ENCODE data around the gene GHR.

Gene GHR

DNA sequence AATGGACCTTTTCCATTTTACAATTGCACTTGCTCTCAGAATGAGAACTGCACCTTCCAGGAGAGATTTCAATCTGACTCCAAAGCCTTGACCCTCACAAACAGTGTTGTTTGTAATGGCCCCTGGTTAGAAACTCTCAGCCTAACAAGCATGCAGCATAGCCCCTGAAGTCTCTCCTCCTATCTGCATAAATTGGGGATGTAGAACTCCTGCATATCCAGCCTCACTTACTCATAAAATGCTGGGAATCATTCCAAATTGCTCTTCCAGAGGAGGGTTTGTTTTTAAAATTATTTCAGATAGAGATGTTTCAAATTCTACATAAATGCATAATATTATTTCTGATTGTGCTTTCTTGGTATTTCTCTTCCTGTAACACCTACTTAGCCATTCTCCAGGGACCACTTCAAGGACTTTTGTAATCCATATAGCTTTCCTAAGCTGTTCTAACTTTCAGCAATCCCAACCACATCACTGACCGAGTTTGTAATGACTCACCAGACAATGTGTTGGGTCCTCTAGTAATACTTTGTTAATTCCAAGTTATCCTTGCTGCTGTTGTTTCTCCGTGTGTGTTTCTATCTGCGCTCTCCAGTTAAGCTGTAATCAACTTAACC is 189.6 kb downstream of the GHR start:
- DNase-seq = no peak

DNA sequence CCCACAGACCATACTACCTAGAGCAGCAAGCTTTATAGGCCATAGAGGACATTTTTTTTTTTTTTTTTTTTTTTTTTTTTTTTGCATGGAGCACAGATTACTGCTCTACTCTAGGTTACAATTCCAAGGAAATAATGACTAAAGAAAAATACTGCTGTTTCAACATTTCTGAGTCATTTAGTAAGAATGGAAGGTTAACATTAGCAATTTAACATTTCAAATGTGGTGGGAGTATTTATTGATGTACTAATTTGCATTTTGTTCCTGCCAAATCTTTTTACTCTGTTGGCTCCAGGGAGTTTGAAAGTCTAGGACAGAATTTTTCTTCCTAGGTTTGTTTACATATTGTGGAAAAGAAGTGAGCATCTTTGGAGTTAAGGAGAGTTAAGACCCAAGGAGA is 191.3 kb downstream of the GHR start:
- DNase-seq = no peak

DNA sequence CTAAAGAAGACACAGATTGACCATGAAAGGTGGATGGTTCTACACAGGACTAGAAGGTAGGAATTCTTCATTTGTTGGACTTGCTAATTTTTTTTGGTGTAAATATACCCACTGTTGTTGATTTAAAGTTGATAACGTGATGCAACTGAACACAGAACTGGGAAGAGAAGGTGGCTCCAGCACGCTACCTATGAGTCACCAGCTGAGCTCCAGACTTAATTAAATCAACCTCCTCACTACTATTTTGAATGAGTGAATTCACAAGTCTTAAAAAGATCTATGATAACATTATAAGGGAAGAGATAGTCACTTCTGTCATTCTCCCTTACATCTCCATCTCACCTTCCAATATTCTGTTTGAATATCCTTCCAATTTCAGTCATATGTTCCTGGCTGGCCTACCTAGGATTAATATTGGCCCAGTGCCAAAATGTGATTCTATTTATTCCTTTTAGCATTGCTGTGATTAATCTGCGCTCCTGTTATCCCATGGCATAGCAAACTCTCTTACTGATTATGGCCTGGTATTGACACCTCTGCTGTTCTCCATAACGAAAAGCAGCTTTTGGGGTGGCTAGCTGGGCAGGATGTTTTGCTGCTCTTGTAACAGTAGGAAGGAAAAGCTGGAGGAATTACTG is 197.5 kb downstream of the GHR start:
- no peak for DNase-seq

DNA sequence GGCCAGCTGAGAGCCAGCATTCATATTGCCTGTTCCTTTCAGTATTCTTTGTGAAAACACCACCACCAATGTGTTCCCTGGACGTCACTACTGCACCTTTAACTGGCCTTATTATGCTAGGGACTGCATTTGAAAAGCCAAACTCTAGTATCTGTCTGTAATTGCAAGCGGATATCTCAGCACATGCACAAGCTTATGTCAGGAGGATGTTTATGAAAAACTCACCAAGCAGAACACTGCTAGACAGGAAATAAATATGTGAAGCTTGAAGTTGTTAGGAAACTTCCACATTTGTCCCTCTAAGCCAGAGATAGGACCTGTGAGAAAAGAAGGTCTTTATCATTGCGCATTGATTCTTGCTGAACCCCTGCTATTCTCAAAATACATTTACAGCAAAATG is 198.0 kb downstream of the GHR start:
- DNase-seq = no peak

DNA sequence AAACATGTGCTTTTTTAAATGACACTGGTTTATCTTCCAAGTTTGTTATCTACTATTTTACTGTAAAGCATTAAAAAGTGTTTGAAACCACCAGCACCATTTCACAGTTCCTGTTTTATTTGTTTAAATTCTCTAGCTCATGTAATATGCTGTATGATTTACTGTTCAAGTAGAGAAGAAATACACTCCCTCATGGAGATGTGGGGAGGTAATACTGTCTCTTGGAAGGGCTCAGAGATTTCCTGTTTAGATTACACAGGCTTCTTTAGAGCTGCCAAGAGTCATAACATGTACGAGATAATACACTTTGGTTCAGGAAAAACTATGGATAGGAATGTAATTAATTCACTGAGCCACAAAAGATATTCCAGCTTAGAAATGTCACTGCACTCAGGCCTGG is 198.4 kb downstream of the GHR start:
- DNase-seq = no peak

DNA sequence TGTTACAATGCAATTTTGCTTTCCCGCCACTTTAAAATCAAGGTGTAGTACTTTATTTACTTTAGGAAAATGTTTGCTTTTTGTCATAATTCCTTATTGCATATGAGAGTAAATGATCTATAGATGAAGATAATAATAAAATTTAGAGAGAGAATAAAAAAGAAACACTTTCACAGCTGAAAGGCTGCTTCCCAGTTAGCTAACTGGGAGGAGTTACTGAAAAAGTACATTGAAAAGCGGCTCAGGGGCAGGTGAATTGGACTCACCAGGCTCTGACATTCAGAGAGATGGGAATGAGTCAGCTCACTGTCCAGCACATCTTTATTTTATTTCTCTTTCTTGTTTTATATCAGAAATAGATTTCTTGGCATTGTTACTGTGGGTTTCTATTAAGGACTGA is 201.7 kb downstream of the GHR start:
- DNase-seq = no peak

DNA sequence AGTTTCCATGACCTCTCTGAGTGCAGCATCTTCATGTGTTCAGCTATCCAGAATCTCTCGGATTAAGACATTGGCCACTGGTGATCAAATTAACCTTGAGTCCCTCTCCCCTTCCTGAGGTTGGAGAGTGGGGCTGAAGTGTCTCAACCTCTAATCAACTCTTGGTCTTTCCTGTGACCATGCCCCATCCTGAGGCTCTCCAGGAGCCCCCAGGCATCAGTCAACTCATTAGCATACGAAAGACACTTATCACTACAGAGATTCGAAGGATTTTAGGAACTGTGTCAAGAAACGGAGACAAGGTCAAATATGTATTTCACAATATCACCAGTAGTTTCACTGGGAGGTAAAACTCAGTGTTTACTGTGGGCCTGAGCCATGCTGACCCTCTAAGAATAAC is 203.2 kb downstream of the GHR start:
- no peak for DNase-seq

DNA sequence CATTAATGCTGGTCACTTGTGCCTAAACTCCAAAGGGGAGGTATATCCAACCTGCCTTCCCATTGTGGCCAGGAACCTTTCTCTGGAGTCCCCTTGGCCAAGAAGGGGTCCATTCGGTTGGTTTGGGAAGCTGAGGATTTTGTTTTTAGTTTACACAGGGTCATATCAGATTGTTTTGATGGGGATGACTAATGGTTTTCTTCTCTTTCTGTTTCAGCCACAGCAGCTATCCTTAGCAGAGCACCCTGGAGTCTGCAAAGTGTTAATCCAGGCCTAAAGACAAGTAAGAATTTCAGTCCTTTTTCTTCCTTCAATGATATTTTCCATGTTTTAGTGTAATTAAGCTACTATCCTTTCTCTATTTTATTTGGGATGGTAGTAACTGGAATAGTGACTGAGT is 205.6 kb downstream of the GHR start:
- no peak for DNase-seq

DNA sequence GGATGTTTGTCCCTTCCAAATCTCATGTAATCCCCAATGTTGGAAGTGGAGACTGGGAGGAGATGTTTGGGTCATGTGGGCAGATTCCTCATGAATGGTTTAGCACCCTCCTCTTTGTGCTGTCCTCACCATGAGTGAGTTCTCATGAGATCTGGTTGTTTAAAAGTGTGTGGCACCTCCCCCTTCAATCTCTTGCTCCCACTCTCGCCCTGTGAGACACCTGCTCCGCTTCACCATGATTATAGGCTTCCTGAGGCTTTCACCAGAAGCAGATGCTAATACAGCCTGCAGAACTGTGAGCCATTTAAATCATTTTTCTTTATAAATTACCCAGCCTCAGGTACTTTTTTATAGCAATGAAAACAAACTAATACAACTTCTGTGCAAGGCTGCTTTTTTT is 206.0 kb downstream of the GHR start:
- DNase-seq = no peak

DNA sequence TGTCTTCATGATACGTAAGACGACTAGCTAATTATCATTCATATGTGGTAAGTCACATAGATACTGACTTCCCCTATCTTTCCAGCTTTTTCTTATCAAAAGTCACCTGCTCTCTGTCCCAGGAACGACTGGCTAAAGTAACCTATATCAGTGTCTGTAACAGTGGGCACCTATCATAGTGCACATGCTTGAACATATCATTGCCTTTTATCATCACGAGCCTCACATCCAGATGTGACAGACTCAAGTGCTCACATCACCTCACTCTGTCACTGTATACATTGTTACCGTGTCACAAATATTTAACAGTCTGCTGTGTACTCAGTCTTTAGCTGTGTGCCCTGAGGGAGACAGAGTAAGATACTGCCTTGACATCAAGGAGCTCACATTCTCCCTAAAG is 208.0 kb downstream of the GHR start:
- no peak for DNase-seq

DNA sequence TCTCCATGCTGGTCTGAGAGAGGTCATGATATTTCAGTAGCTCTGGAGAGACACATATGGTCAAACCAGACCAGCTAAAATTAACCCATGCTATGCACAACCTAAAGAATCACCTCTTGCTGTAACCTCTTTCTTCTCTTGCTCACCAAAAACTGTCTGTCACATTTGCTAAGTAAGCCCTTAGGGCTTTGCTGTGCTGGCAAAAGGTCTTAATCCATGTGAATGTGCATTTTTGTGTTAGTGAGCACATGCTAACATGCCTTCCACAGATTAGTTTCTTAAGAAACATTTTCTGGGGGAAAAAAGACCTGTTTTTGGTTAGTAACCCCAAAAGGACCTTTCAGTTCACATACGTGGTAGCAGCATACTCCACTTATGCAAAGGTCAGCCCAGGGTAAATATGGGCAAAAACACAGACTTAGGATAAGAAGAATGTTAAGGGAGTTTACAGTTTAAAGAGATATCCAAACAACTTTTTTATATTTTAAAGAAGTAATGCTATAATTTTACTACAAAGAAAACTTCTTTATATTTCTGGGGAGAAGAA is 209.2 kb downstream of the GHR start:
- DNase-seq = no peak

DNA sequence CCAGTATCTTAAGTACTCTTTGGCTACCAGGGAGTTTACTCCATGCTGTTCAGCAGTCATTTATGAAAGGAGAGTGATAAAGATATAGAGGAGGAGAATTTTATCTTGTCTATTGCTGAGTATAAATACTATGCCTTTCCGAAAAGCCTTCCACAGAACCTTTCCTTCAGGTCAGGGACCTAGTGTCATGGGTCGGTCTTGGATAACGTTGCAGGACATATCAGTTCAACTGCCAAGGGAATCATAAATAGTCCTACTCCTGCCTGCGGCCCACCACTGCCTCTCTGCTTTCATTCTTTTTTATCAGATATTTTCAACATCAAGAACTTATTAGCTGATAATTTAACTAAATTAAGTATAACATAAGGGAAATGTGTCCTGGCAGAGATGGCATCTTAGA is 211.3 kb downstream of the GHR start:
- no peak for DNase-seq

DNA sequence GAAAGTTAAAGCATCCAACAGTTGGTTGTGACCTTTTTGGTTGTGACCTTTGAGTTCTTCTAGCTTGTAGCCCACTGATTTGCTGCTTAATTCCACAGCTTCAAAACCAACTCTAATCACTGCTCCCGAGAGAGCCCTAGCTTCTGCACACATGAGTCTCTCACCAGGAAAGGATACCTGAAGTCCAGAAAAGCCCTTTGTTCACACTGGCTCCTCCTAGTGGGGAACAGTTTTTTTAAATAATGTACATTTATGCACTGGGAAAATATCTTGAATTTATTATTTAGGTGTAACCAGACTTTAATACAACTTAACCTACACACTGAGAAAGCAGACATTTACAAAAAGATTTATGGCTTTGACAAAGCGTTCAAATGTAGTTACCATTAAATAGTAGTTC is 213.2 kb downstream of the GHR start:
- DNase-seq = peak in 1 of 2 experiments; percentile 34

DNA sequence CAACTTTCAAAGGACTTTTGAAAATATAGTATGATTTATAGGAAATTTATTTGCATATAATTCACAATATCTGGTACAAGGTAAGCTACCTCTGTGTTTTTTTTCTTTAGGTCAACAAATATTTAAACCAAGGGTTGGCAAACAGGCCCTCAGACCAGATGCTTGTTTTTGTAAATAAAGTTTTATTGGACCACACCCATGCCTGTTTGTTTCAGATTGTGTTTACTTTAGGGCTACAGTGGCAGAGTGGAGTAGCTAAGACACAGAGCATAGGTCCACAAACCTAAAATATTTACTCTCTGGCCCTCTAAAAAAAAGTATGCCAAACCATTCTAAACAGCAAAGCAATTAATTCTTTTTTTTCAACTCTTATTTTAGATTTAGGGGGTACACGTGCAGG is 213.7 kb downstream of the GHR start:
- no peak for DNase-seq

DNA sequence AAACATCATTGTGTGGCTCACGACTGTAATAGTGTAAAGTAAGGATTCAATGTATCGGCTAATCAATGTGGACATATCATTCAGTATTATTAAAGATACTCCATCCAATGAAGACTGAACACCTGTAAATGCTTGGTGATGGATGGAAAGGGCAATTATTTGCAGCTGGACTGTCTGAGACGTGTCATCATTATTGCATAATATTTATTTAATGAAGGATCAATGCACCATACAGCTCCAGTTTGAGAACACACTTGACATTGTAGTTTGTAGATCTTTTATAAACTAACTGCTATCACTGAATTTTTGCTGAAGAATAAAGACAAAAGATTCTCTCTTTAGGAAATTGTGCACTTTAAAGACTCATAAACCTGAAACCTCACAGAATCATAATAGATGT is 215.7 kb downstream of the GHR start:
- no peak for DNase-seq

DNA sequence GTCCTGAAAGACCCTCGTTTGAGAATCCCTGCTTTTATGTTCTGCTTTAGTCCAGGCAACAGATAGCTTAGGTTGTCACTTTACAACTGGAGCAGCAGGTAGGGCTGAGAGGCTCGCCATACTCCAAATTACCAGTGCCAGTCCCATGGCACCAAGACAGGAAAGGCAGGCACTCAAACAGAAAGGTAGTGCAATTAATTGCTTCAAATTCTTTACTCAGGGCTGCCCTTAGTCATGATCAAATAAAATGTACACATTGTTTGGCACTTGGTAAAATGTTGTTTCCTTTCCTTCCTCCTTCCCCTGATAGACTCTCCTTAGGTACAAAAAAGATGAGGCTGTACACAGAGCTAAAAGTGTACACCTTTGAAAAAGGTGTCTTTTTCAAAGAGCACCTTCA is 217.6 kb downstream of the GHR start:
- no peak for DNase-seq

DNA sequence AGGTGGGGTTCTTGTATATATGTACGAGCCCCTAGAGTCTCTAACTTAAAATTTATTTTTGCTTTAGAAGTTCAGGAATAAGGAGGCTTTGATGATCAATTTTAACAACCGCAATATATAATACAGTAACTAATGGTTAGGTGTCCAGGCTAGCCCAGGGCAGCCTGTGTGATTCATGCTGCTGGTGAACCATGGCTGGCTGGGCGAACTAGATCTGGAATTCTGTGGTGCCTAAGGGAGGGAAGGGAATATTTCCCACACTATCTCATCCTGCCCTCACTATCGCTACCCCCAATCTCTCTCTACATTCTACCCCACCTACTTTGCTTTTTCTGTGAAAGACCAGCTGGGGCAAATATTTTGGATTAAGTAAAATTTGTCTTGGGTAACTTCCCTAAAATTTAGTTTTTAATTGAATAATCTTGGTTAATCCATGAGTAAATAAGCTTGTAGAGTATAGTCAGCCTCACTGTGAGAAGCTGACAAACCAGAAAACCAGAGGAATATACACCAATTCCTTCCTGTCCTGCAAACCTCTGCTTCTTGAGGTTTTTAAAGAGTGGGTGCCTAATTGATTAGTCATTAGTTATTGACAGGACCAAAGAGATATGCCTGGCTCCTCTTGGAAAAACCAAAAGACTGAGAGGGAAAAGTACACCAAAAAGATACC is 218.2 kb downstream of the GHR start:
- no peak for DNase-seq

DNA sequence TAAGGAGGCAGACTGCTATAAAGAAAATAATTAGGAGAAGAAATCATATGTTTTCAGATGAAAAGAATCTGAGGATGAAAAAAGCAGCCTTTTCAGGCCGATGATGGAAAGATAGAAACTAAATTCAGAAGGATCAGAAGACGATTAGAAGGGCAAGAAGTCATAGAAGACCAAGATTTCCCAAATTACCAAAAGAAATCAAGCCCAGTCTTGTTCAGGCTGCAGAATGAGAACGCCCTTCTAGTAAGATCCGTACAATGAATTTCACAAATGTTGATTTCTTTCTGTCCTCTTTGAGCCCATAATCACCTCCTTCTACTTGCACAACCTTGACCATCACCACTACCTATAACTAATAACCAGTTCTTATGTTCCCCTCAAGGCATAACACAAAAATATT is 218.8 kb downstream of the GHR start:
- no peak for DNase-seq

DNA sequence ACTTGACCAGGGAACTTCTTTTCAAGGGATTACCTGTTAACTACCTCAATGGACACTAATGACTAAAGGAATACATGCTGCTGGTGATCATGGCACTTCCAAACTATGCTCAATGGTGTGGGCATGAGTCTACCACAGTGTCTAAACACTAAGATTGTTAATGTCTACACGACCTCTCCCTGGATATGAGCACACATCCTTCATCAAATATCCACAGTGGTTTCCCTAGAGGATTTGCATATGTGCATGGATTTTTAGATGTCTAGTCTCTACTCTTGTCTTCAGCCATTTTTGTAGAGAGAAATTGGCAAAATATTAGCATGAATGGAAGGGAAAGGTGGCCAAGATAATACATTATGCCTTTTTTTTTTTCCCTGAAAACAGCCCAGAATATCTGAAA is 220.1 kb downstream of the GHR start:
- no peak for DNase-seq

DNA sequence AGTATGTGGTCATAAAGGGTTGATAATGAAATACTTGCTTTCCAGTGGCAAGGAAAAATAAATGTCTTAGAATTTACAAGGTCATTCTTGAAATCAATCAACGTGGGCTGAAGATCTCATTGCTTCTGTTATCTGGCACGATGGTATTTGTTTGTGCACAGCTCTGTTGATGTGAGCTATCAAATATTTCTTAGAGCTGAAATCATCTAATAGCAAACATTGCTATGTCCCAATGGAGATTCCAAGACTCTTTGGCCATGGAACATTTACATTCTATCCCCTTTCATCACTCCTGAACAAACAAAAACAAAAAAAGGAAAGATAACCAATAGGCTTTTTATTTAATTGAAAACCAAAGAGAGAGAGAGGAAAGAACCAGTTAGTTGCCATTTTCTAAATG is 221.9 kb downstream of the GHR start:
- DNase-seq = no peak

DNA sequence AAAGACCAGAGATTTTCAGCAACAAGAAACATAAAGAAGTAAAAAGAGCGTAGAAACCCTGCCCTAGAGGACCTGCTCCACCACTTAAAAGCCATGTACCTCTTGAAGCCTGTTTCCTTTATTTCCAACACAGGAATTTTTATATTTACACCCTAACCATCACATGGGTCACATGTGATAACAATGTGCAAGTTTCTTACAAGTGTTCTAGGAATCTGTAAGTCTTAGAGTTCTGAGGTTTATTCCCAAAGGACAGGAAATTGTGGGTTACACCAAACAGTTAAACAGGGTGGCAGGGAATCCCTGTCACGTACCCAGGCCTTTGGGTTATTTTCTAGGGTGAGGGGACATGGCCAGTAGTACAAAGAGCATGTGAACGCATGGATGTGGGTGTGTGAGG is 224.8 kb downstream of the GHR start:
- no peak for DNase-seq

DNA sequence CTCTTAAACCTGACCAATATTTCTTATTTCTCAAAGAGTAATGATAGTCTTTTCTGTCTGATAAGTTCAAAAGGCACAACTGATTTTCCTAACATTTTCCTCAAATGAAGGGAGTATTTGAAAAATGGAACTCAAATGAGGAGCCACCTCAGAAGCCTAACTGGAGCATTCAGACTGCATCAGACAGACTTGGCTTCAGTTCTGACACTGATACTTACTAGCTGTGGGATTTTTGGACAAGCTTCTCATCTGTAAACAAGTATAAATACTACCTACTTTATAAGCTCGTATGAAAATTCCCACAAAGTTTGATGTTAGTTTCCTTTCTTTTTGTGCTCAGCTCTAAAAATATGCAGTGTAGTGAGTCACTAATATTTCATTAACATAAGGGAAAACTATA is 225.7 kb downstream of the GHR start:
- DNase-seq = no peak

DNA sequence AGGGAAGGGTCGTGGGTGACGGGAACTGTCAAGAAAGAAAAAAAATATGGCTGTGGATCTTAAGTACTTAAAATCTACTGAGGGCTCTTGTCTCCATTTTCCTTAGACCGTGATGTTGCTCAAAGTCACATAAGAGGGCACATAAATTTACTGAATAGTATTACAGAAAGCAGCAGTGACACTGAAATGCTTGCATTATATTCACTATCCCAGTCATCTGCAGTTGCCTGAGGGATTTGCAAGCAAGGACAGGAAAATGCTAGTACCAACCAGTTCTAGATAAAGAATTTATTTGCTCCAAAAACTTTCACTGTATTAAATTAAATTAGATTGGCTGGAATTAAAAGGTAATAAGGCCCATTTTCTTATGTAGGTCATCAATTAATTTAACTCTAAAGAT is 226.8 kb downstream of the GHR start:
- DNase-seq = no peak

DNA sequence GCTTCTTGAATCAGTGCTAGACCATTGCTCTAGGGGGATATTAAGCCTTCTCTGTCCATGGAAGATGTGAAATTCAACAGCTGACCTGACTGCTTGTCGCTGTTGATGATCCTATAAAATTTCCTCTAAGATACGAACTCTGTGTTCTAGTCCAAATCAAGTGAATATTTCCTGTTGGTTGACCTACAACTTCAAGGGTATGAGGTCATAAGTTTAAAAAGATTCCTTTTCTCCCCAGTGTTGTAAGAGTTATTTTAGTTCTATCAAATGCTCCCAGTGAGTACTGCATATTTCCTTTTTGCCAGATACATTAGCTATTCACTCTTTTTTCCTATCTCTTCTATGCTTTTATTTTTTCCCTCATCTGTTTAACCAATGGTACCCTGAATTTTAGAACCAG is 230.5 kb downstream of the GHR start:
- no peak for DNase-seq

DNA sequence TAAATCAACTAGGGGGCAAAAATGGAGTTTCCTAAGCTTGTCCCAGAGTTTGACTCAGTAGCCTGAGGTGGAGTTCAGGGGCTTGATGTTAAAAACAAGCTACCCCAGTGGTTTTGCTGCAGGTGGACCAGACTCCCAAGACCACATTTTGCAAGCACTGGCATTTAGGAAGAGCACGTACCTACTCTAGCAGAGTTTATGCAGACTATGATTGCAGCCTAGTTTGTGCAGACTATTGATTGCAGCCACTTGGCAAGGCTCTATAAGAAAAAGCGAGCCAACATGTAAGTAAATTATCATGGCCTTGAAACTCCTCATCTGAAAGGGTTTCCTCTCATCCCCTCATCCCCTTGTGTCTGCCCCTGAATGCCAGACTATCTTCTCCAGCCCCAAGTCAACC is 231.4 kb downstream of the GHR start:
- DNase-seq = no peak

All from SW 1271 (cell line).